UCSD-AML1 (cell line): ENCODE data around the gene KRTAP4-9.
"Not testable (repeated sequence)": the region's sequence is repeated elsewhere in the genome, so short reads cannot be mapped to it uniquely, and the experiment has no call there.

Experiments
- DNase-seq: peaks from one replicate; lab custom pipeline; 2025; ENCODE audit not compliant: unreplicated experiment; lab: John Stamatoyannopoulos, UW

The KRTAP4-9 gene

DNA sequence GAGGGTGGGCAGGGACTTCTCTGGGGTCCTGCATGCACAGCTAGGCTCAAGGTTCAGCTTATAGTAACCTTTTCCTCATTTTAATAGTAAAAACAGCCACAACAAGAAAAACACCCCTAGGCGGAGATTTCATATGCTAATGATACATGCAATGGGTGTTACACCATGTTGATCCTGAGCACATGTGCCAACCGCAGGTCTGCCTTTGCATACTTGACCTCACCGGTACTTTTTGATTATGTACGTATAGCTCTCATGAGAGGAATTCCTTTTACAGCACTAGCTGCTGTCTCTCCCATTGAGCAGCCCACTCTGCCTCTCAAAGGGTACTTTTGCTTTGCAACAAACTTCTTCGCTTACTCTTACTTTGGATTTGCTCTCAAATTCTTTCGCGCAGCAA is 9.1 kb upstream of the KRTAP4-9 start:
- no peak for DNase-seq

DNA sequence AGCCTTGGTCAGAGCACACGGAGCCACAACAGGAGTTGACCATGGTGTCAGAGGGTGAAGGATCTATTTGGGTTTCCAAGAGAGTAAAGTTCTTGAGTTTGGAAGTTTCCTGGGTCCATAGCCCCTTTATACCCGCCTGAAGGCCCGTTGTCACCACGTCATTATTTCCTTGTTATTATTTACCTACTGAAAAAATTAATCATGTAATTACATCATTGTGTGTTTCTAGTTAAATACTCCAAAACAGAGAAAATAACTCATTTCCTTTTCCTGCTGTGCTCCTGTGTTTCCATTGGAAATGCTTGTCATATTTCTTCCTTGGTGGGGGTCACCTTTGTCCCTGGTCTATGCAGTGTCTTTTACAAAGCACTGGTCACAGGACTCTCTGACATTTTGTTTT is 7.1 kb upstream of the KRTAP4-9 start, which contains the start of gene KRTAP4-8:
Gene KRTAP4-8 (minus strand): TSS at position 101 of the 400 bp plus-strand sequence. CDS start 58 bp downstream, at position 43.
- DNase-seq: no peak

DNA sequence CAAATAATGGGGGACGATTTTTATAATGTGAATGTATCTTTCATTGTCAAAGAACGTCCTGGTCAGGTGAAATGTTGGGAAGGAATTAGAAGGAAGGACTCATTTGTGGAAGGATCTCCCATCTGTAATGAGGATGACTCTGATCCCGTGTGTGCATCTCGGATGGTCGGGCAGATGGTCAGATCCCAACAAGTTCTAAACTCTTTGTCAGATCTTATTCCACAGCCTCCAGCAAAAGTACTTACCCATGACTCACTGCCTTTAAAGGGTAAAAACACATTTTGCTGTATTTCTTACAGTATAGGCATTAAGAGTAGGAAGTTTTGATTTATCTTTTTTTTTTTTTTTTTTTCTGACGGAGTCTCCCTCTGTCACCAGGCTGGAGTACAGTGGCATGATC is 6.7 kb upstream of the KRTAP4-9 start:
- DNase-seq: no peak

DNA sequence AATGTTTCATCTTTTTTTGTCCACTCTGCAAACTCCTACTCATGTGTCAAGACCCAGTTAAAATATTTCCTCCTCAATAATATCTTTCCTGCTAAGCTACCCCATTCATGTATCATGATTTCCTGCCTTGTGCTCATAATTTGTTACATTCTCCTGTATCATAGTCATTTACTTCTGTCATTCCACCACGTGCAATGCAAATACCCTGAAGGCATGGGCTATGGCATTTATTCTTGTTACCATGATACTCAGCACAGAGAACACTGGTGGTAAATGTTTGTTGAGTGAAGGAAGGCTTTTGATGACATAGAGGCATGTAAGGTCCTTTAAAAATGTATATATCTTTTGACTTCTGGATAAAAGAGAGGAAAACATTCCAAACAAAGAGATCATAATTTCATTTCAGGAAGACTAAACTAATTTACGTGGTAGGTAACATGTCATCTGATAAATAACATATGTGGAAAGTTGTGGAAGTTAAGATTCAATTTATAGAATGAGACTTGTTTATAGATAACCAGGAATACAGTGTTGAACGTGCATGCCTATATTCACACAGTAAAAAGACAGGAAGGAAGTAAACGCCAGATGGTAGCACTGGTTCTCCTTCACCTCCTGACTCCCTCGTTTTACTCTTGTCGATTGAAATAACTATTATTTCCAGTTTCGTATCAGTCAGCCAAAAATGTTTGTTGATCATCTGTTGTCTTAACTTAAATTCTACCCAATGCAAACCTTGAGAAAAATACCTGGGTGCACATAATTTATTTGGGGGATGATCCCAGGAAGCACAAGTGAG is 5.3 kb upstream of the KRTAP4-9 start:
- DNase-seq: not testable (repeated sequence)

DNA sequence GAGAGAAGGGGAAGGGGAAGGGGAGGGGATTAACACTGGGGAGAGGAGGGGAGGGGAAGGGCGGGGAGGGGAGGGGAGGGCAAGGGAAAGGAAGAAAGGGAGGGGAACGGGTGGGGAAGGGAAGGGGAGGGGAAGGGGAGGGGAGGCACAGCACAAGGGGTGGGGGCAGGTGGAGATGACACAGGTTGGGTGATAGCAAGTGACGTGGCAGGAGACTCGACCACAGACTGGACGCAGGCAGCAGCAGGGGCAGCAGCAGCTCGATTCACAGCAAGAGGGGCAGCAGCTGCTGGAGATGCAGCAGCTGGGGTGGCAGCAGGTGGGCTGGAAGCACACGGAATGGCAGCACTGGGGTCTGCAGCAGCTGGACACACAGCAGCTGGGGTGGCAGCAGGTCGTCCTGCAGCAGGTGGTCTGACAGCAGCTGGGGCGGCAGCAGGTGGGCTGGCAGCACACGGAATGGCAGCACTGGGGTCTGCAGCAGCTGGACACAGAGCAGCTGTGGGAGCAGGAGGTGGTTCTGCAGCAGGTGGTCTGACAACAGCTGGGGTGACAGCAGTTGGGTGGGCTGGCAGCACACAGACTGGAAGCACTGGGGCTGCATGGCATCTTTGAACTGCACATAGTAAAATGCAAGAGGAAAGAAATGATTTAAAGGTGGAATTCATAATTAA is 3.5 kb upstream of the KRTAP4-9 start, which contains the start of gene KRTAP4-16:
Gene KRTAP4-16 (minus strand): TSS at position 624 of the 674 bp plus-strand sequence. CDS start 0 bp downstream, at position 624.
- no peak for DNase-seq

DNA sequence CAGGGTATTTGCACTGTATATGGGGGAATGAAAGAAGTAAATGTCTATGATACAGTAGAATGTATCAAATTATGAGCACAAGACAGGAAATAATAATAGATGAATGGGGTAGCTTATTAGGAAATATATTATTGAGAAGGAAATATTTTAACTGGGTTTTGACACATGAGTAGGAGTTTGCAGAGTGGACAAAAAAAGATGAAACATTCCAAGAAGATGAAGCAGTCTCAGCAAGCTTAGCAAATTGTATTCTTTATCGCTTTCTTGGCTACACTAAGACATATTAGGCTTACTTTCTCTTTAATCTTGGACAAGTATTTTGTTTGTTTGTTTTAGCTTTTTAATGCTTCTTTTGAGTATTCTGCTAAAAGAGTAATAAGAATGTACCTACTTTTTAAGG is 1.3 kb upstream of the KRTAP4-9 start:
- no peak for DNase-seq

DNA sequence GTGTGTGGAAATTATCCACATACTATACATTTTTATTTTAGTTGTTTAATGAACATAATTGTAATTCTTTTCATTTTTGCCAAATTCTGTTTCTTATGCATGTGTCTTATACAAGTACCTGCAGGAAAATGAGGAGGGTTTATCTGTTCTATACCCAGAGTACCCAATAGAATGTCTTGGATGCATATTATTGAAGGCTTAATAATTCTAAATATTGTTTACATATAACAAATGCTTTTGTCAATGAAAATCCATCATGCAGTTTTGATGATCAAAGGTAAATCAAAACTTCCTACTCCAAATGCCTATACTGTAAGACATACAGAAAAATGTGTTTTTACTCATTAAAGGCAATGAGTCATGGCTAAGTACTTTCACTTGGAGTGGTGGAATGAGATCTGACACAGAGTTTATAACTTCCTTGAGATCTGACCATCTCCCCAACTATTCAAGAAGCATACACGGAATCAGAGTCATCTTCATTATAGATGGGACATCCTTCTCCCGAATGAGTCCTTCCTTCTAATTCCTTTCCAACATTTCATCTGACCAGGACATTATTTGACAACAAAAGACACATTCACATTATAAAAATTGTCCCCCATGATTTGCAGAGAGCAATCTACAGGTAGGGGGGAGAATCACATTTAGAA is 677 bp upstream of the KRTAP4-9 start:
- DNase-seq: not testable (repeated sequence)

DNA sequence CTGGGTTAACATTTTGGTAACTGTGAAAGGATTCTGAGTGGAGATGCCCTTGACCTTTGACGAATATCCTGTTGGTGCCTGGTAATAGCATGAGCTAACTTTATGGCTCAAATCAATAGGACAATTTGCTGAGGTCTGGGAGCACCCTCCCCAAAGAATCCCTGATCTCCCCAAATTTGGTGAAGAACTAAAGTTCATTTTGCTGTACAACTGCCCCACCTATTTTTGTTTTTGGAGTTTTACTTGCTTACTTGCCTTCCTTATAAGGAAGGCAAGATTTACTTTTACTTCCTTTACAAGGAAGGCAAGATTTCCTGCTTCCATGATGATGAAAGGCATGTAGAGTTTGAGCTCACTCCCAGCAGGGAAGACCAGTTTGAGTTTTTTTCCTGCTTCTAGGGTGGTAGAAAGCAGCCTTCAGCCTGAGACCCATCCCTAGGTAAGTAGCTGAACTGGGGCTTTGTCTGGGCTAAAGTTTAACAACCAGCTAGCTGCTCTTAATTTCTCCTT is 2.8 kb downstream of the KRTAP4-9 start:
- DNase-seq: no peak

DNA sequence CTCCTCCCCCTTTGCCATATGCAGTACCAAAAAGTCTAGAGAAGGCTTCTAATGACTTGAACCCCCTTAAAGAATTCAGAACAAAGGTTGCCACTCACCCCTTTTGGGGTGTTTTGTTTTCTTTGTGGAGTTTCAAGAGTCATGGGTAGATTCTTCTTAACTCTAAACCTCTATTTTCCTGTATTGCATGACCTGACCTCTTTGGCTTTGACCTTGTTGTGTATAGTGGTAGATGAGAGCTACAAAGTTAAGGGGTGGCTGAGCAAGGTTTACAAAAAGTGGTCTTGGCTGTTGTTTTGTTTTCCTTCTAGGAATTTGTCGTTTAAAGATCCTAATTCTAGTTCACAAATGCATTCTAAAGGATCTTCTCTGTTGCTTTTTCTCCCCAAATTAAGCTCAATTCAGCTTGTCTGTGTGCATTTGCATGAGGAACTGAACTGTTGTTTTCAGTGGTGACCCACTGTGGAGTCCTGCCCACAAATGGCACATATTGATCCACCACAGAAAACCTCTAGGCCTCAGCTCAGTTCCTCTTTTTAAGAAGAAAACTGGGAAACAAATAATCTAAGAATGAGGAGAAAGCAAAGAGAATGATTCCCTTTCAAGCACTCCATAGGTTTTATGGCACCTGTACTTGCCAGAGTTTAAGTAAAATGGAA is 3.7 kb downstream of the KRTAP4-9 start:
- DNase-seq: not testable (repeated sequence)

DNA sequence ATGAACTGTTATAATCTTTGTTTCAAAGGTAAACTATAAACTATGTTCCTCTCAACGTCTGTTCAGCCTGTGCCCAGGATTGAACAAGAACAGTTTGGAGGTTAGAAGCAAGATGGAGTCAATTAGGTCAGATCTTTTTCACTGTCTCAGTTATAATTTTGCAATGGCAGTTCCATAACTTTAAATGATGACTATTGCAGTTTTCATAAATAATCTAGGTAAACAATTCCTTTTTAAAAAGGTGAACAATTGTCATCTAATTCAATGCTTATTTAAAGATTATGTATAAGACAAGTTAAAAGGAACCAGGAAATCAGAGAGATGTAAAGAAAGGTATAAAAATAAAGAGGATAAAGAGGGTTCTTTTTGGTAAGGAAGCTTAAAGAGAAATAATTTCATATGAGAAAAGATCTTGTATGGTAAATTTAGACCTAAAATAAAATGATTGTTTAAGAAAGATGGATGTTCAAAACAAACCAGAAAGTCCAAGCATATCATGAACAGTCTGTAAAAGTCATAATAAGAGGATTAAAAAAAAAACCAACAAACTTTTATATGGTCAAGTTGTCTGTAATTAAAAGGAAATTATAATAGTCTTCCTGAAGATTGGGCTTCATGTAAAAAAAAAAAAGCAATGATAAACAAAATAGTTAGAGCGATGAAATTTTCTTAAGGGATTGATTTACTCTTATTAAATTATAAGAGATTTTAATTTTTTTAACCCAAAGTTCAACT is 6.1 kb downstream of the KRTAP4-9 start:
- no peak for DNase-seq

DNA sequence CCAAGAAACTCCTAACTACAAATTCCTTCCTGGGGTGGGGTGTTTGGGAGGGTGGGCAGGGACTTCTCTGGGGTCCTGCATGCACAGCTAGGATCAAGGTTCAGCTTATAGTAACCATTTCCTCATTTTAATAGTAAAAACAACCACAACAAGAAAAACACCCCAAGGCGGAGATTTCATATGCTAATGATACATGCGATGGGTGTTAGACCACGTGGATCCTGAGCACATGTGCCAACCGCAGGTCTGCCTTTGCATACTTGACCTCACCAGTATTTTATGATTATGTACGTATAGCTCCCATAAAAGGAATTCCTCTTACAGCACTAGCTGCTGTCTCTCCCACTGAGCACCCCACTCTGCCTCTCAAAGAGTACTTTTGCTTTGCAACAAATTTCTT is 11.1 kb downstream of the KRTAP4-9 start:
- DNase-seq: no peak

DNA sequence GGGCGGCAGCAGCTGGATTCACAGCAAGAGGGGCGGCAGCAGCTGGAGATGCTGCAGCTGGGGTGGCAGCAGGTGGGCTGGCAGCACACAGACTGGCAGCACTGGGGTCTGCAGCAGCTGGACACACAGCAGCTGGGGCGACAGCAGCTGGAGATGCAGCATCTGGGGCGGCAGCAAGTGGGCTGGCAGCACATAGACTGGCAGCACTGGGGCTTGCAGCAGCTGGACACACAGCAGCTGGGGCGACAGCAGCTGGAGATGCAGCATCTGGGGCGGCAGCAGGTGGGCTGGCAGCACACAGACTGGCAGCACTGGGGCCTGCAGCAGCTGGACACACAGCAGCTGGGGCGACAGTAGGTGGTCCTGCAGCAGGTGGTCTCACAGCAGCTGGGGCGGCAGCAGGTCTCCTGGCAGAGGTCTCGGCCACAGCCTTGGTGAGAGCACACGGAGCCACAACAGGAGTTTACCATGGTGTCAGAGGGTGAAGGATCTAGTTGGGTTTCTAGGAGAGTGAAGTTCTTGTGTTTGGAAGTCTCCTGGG is 12.7 kb downstream of the KRTAP4-9 start, which contains the start of gene KRTAP4-11:
Gene KRTAP4-11 (minus strand): TSS at position 528 of the 541 bp plus-strand sequence. CDS start 58 bp downstream, at position 470.
- not testable (repeated sequence) for DNase-seq

DNA sequence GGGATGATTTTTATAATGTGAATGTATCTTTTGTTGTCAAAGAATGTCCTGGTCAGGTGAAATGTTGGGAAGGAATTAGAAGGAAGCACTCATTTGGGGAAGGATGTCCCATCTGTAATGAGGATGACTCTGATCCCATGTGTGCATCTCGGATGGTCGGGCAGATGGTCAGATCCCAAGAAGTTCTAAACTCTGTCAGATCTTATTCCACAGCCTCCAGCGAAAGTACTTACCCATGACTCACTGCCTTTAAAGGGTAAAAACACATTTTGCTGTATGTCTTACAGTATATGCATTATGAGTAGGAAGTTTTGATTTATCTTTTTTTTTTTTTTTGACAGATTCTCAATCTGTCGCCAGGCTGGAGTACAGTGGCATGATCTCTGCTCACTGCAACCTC is 13.5 kb downstream of the KRTAP4-9 start:
- no peak for DNase-seq

DNA sequence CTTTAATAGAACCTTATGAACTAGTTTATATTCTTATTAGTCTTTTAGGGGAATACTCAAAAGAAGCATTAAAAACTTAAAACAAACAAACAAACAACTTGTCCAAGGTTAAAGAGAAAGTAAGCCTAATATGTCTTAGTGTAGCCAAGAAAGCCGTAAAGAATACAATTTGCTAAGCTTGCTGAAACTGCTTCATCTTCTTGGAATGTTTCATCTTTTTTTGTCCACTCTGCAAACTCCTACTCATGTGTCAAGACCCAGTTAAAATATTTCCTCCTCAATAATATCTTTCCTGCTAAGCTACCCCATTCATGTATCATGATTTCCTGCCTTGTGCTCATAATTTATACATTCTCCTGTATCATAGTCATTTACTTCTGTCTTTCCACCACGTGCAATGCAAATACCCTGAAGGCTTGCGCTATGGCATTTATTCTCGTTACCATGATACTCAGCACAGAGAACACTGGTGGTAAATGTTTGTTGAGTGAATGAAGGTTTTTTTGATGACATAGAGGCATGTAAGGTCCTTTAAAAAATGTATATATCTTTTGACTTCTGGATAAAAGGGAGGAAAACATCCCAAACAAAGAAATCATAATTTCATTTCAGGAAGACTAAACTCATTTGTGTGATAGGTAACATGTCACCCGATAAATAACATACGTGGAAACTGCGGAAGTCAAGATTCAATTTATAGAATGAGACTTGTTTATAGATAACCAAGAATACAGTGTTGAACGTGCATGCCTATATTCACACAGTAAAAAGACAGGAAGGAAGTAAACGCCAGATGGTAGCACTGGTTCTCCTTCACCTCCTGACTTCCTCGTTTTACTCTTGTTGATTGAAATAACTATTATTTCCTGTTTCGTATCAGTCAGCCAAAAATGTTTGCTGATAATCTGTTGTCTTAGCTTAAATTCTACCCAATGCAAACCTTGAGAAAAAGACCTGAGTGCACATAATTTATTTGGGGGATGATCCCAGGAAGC is 14.8 kb downstream of the KRTAP4-9 start:
- DNase-seq: not testable (repeated sequence)

DNA sequence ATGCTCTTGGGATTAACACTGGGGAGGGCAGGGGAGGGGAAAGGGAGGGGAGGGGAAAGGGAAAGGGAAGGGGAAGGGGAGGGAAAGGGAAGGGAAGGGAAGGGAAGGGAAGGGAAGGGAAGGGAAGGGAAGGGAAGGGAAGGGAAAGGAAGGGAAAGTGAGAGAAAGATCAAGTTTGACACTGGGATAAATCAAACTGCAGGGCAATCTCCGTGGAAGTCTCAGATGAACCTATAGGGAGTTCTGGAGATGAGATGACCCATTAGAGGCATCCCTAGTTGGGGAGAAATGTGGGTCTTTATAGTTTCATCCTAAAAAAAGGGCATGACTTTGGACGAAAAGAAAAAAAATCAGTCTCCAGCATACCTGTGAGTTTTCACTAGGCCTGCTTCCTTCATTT is 16.6 kb downstream of the KRTAP4-9 start:
- no peak for DNase-seq

DNA sequence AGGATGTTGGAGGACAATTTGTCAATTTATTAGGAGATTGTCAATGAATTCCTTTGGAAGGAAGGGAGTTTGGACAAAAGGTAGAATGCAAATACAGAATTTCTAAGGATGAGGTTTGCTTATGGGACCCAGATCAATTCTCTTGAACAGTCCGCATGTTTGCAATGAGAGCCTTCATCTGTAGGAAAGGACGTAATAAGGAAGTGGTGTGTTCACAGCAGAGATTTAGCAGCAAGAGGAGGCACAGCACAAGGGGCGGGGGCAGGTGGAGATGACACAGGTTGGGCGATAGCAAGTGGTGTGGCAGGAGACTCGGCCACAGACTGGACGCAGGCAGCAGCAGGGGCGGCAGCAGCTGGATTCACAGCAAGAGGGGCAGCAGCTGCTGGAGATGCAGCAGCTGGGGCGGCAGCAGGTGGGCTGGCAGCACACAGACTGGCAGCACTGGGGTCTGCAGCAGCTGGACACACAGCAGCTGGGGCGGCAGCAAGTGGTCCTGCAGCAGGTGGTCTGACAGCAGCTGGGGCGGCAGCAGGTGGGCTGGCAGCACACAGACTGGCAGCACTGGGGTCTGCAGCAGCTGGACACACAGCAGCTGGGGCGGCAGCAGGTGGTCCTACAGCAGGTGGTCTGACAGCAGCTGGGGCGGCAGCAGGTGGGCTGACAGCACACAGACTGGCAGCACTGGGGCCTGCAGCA is 18.3 kb downstream of the KRTAP4-9 start:
- not testable (repeated sequence) for DNase-seq

DNA sequence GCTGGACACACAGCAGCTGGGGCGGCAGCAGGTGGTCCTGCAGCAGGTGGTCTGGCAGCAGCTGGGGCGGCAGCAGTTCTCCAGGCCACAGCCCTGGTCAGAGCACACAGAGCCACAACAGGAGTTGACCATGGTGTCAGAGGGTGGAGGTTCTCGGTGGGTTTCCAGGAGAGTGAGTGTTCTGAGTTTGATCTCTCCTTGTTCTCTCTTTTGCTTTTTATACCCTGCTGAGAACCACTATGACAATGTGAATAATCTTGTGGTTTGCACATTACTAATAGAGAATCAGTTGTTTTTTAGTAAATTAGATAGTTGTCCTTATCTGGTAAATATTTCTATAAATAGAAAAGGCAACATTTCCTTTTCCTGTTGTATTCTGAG is 18.8 kb downstream of the KRTAP4-9 start, which contains the start of gene KRTAP4-12:
Gene KRTAP4-12 (minus strand): TSS at position 192 of the 381 bp plus-strand sequence. CDS start 60 bp downstream, at position 132.
- DNase-seq: not testable (repeated sequence)

DNA sequence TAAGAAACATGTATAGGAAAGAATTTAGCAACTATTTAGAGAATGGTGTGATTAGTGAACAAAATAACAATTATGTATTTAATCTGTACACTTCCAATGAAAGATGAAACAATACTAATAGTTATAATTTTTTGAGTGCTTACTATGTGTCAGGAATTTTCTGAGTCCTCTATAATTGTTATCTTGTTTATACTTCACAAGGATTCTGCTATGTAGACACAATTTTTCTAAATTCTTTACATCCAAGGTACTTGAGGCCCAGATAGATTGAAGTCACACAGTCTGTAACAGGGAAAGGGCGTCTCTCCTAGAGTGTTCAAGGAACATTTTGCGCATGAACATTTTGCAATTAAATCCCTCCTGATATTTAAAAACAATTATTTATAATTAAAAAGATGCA is 19.9 kb downstream of the KRTAP4-9 start:
- DNase-seq: no peak
